Trophoblast cell (in vitro differentiated cells and primary cell): Measurements from ENCODE around the gene IGF2BP1.

Experiments used
- DNase-seq, 2 donors: peaks; one replicate each; pipeline ENCODE4 v3.0.0-alpha.2; 2016
- H2AFZ ChIP-seq: 2 replicates; pipeline ENCODE4 v1.6.1; 2013; ENCODE audit warnings: low read length, moderate library complexity, mild to moderate bottlenecking; ENCODE audit not compliant: insufficient read depth, poor library complexity
- H2AK5ac ChIP-seq: 2 replicates; pipeline ENCODE4 v1.6.1; 2013; ENCODE audit warnings: mild to moderate bottlenecking, low read length
- H2BK120ac ChIP-seq: 2 replicates; pipeline ENCODE4 v1.6.1; 2013; ENCODE audit warnings: low read length, mild to moderate bottlenecking, moderate library complexity; ENCODE audit not compliant: insufficient read depth, poor library complexity
- H2BK12ac ChIP-seq: 2 replicates; pipeline ENCODE4 v1.6.1; 2013; ENCODE audit warnings: mild to moderate bottlenecking, low read length, moderate library complexity
- H2BK5ac ChIP-seq: 2 replicates; pipeline ENCODE4 v1.6.1; 2013; ENCODE audit warnings: low read length, low read depth, moderate library complexity, mild to moderate bottlenecking; ENCODE audit not compliant: poor library complexity
- H3K14ac ChIP-seq: 2 replicates; pipeline ENCODE4 v1.6.1; 2013; ENCODE audit warnings: mild to moderate bottlenecking, low read length
- H3K18ac ChIP-seq: 2 replicates; pipeline ENCODE4 v1.6.1; 2013; ENCODE audit warnings: mild to moderate bottlenecking, low read length
- H3K23ac ChIP-seq: 2 replicates; pipeline ENCODE4 v1.6.1; 2013; ENCODE audit warnings: low read length
- H3K27ac ChIP-seq: 2 replicates; pipeline ENCODE4 v1.5.1; 2013; ENCODE audit warnings: low read depth, mild to moderate bottlenecking, inconsistent platforms, low read length, moderate library complexity
- H3K27me3 ChIP-seq: 2 replicates; pipeline ENCODE4 v1.6.1; 2013; ENCODE audit warnings: inconsistent platforms, mild to moderate bottlenecking, low read length, moderate library complexity; ENCODE audit not compliant: insufficient read depth
- H3K36me3 ChIP-seq, 2 experiments: 1 replicate in 1 of 2; 2 replicates in 1 of 2; pipeline ENCODE4 v1.6.1; 2013; ENCODE audit warnings: low read length in 2 of 2, mild to moderate bottlenecking in 2 of 2, moderate library complexity in 1 of 2; ENCODE audit not compliant: insufficient read depth in 2 of 2, control insufficient read depth in 1 of 2
- H3K4ac ChIP-seq: 2 replicates; pipeline ENCODE4 v1.6.1; 2013; ENCODE audit warnings: low read depth, mild to moderate bottlenecking, low read length, moderate library complexity
- H3K4me1 ChIP-seq, 2 experiments: 1 replicate in 1 of 2; 2 replicates in 1 of 2; pipeline ENCODE4 v1.6.1; 2013; ENCODE audit warnings: low read length in 2 of 2, mild to moderate bottlenecking in 2 of 2, moderate library complexity in 1 of 2; ENCODE audit not compliant: insufficient read depth in 2 of 2, control insufficient read depth in 1 of 2
- H3K4me2 ChIP-seq: 2 replicates; pipeline ENCODE4 v1.6.1; 2013; ENCODE audit warnings: inconsistent platforms, mild to moderate bottlenecking, low read length, moderate library complexity
- H3K4me3 ChIP-seq: 2 replicates; pipeline ENCODE4 v1.5.1; 2013; ENCODE audit warnings: mild to moderate bottlenecking, low read depth, low read length, inconsistent platforms
- H3K79me1 ChIP-seq: one replicate; pipeline ENCODE4 v1.6.1; 2013; ENCODE audit warnings: low read length
- H3K79me2 ChIP-seq: 2 replicates; pipeline ENCODE4 v1.6.1; 2013; ENCODE audit warnings: low read length, mild to moderate bottlenecking; ENCODE audit not compliant: control insufficient read depth, insufficient read depth, poor library complexity
- H3K9ac ChIP-seq: 2 replicates; pipeline ENCODE4 v1.6.1; 2013; ENCODE audit warnings: mild to moderate bottlenecking, low read length
- H3K9me3 ChIP-seq: 2 replicates; pipeline ENCODE4 v1.6.1; 2013; ENCODE audit warnings: low read depth, mild to moderate bottlenecking, control low read depth, inconsistent platforms, low read length; ENCODE audit not compliant: insufficient read depth
- H4K12ac ChIP-seq: 2 replicates; pipeline ENCODE4 v1.6.1; 2013; ENCODE audit warnings: low read depth, mild to moderate bottlenecking, low read length, moderate library complexity
- H4K8ac ChIP-seq: 2 replicates; pipeline ENCODE4 v1.6.1; 2013; ENCODE audit warnings: low read depth, mild to moderate bottlenecking, low read length, moderate library complexity
- H4K91ac ChIP-seq: one replicate; pipeline ENCODE4 v1.6.1; 2013; ENCODE audit warnings: low read depth, mild to moderate bottlenecking, low read length, moderate library complexity
- WGBS: extraction: QIAGEN DNeasy Blood & Tissue Kit; methylation state at CpG from one replicate; pipeline ENCODE4 v1.1.7; 2013; ENCODE audit warnings: missing lambda C conversion rate; ENCODE audit not compliant: insufficient read length, insufficient coverage; ENCODE audit errors: extremely low coverage; 5-methylcytosine and 5-hydroxymethylcytosine counted together

Gene IGF2BP1

GRCh38 chr17:49001671-49002070, 4.5 kb downstream of the IGF2BP1 start:
- no peak for DNase-seq
- no peak overlapping the region for H3K23ac ChIP-seq
- no peaks in the 10 kb centered on the region for H3K27me3 ChIP-seq
- H2BK5ac ChIP-seq, result no peak overlapping the region
- no peak overlapping the region for H3K18ac ChIP-seq
- H3K4me2 ChIP-seq, result no peak overlapping the region
- H3K9ac ChIP-seq, result no peak overlapping the region
- no peaks in the 10 kb centered on the region for H3K9me3 ChIP-seq
- H3K4ac ChIP-seq, result no peak overlapping the region
- no peak overlapping the region for H2BK12ac ChIP-seq
- no peak overlapping the region for H3K14ac ChIP-seq
- no peak overlapping the region for H4K91ac ChIP-seq
- H2AFZ ChIP-seq, result no peak overlapping the region
- H3K79me2 ChIP-seq, result peaks cover 46% of the 10 kb centered on the region
- peaks cover 29% of the 10 kb centered on the region for H3K79me1 ChIP-seq
- peaks cover 8 to 18% of the 10 kb centered on the region in 2 experiments for H3K36me3 ChIP-seq
- H4K8ac ChIP-seq, result no peak overlapping the region
- H3K27ac ChIP-seq, result no peak overlapping the region
- no peak overlapping the region for H2BK120ac ChIP-seq
- H4K12ac ChIP-seq, result no peak overlapping the region
- H2AK5ac ChIP-seq, result no peak overlapping the region
- no peak overlapping the region for H3K4me3 ChIP-seq
- H3K4me1 ChIP-seq, result peaks cover 0 to 5% of the 10 kb centered on the region in 2 experiments

- H3K23ac ChIP-seq, result no peak overlapping the region
- peaks cover 0 to 5% of the 10 kb centered on the region in 2 experiments for H3K4me1 ChIP-seq
- DNase-seq, result no peak
- no peak overlapping the region for H3K4me2 ChIP-seq
- H3K79me1 ChIP-seq, result peaks cover 24% of the 10 kb centered on the region
- no peak overlapping the region for H3K18ac ChIP-seq
- no peak overlapping the region for H3K27ac ChIP-seq
- no peak overlapping the region for H2BK120ac ChIP-seq
- no peak overlapping the region for H4K91ac ChIP-seq
- WGBS, result no CpG with 5 or more reads among the region's 2 CpGs
- H3K14ac ChIP-seq, result no peak overlapping the region
- no peak overlapping the region for H3K4ac ChIP-seq
- no peaks in the 10 kb centered on the region for H3K9me3 ChIP-seq
- H4K8ac ChIP-seq, result no peak overlapping the region
- H2AFZ ChIP-seq, result no peak overlapping the region
- no peak overlapping the region for H3K4me3 ChIP-seq
- H4K12ac ChIP-seq, result no peak overlapping the region
- no peak overlapping the region for H3K9ac ChIP-seq
- H2BK5ac ChIP-seq, result no peak overlapping the region
- H3K27me3 ChIP-seq, result no peaks in the 10 kb centered on the region
- H3K79me2 ChIP-seq, result peaks cover 47% of the 10 kb centered on the region
- no peak overlapping the region for H2BK12ac ChIP-seq
- H3K36me3 ChIP-seq, result peaks cover 8 to 24% of the 10 kb centered on the region in 2 experiments
- no peak overlapping the region for H2AK5ac ChIP-seq
These were observed 5.1 kb downstream of the IGF2BP1 start for GRCh38 chr17:49002331-49002730.

- no peak overlapping the region for H3K9ac ChIP-seq
- no peak overlapping the region for H4K12ac ChIP-seq
- H4K8ac ChIP-seq, result no peak overlapping the region
- H3K4me2 ChIP-seq, result no peak overlapping the region
- H2BK5ac ChIP-seq, result no peak overlapping the region
- no peaks in the 10 kb centered on the region for H3K9me3 ChIP-seq
- no peak overlapping the region for H2AK5ac ChIP-seq
- H3K18ac ChIP-seq, result no peak overlapping the region
- H4K91ac ChIP-seq, result no peak overlapping the region
- no peak overlapping the region for H3K4me3 ChIP-seq
- no peak overlapping the region for H3K23ac ChIP-seq
- no peak overlapping the region for H2AFZ ChIP-seq
- no peak overlapping the region for H3K27ac ChIP-seq
- H3K36me3 ChIP-seq, result peaks cover 8 to 24% of the 10 kb centered on the region in 2 experiments
- no peak for DNase-seq
- H3K79me2 ChIP-seq, result peaks cover 42% of the 10 kb centered on the region
- H2BK120ac ChIP-seq, result no peak overlapping the region
- no peak overlapping the region for H3K14ac ChIP-seq
- H3K4me1 ChIP-seq, result peaks cover 0 to 5% of the 10 kb centered on the region in 2 experiments
- peaks cover 19% of the 10 kb centered on the region for H3K79me1 ChIP-seq
- H3K4ac ChIP-seq, result no peak overlapping the region
- H2BK12ac ChIP-seq, result no peak overlapping the region
- no peaks in the 10 kb centered on the region for H3K27me3 ChIP-seq
These were observed 5.6 kb downstream of the IGF2BP1 start for GRCh38 chr17:49002766-49003165.

- peak overlapping the region; percentile 79 for H4K91ac ChIP-seq
- H2BK5ac ChIP-seq, result peak overlapping the region; percentile 72
- peak overlapping the region; percentile 35 for H4K12ac ChIP-seq
- H3K4me2 ChIP-seq, result peak overlapping the region; percentile 65
- peak overlapping the region; percentile 54 for H3K18ac ChIP-seq
- H2AFZ ChIP-seq, result no peak overlapping the region
- H3K14ac ChIP-seq, result peak overlapping the region; percentile 91
- peak overlapping the region; percentile 61 for H3K4me3 ChIP-seq
- H3K4me1 ChIP-seq, result peaks cover 0 to 5% of the 10 kb centered on the region in 2 experiments
- H3K9me3 ChIP-seq, result no peaks in the 10 kb centered on the region
- H3K23ac ChIP-seq, result no peak overlapping the region
- H3K79me1 ChIP-seq, result peaks cover 11% of the 10 kb centered on the region
- peak overlapping the region; percentile 75 for H3K9ac ChIP-seq
- H3K36me3 ChIP-seq, result peaks cover 8 to 24% of the 10 kb centered on the region in 2 experiments
- peak overlapping the region; percentile 75 for H2AK5ac ChIP-seq
- peak overlapping the region; percentile 86 for H4K8ac ChIP-seq
- H2BK12ac ChIP-seq, result peak overlapping the region; percentile 46
- no peaks in the 10 kb centered on the region for H3K27me3 ChIP-seq
- peak overlapping the region; percentile 80 for H3K27ac ChIP-seq
- H2BK120ac ChIP-seq, result peak overlapping the region; percentile 74
- H3K4ac ChIP-seq, result peak overlapping the region; percentile 99
- WGBS, result no CpG with 5 or more reads among the region's 39 CpGs
- peaks cover 32% of the 10 kb centered on the region for H3K79me2 ChIP-seq
- peak in 1 of 2 donors; percentile 19 for DNase-seq
These were observed 6.6 kb downstream of the IGF2BP1 start for GRCh38 chr17:49003557-49004511.
